HG02759 (cell line): ENCODE data around the gene KLHL1.

ENCODE experiments used
- ATAC-seq: cut with Tn5 transposase; IDR thresholded peaks from one replicate; pipeline ENCODE4 v1.9.1; 2021; ENCODE audit warnings: mild to moderate bottlenecking, moderate library complexity; ENCODE audit not compliant: unreplicated experiment

The KLHL1 gene

GRCh38 chr13:70022646-70023045, 85.6 kb downstream of the KLHL1 start:
- no peak for ATAC-seq

DNA sequence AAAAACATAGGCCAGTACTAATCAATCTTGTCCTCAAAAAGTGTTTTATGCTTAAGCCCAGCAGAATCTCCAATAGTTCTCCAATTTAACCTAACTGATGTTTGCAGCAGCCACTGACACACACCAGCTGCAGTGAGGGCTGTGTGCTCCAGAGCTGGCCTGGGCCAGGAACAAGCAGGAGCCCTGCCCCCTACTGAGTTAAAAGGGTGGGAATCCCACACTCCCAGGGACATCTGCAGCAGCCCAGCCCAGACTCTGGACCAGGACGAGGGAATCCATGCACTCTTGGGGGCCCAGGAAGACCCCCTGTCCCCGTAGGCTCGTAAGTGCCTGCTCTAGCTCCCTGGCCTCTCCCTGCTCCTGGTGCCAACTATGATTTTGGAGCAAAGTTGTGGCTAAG, 92.1 kb downstream of the KLHL1 start:
- no peak for ATAC-seq

GRCh38 chr13:70014337-70014736, 93.9 kb downstream of the KLHL1 start:
- no peak for ATAC-seq

DNA sequence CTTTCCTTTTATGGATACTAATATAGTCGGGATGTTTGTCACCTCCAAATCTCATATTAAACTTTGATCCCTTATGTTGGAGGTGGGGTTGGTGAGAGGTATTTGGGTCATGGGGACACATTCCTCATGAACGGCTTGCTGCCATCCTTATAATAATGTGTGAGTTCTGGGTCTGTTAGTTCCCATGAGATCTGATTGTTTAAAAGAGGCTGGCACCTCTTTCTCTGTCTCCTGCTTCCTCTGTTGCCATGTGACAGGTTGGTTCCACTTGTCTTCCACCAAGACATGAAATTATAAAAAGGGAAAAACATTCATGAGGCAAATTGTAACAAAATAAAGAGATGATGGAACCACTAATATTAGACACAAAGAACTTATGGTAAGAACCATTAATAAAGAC, 108.4 kb downstream of the KLHL1 start:
- ATAC-seq = no peak

- no peak for ATAC-seq
Observed at GRCh38 chr13:69997061-69997460, 111.2 kb downstream of the KLHL1 start.

- no peak for ATAC-seq
Observed at GRCh38 chr13:69980799-69981198, 127.5 kb downstream of the KLHL1 start.

DNA sequence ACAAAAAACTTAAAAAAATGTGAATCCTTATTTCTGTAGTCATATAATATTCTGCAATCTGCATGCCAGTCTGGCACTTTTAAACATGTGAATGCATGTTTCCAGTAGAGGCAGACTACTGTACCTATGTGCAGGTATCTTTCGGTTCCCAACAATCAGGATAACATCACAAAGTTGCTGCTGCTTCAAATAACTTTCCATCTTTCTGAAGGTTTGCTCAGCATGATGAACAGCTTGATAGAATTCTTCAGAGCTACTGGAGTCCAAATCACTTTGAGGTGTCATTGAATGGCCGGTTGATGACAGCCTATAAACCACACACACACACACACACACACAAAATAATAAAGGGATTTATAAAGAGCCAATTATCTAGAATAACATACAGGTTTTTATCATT, 132.8 kb downstream of the KLHL1 start:
- no peak for ATAC-seq

- no peak for ATAC-seq
Observed at GRCh38 chr13:69970520-69970919, 137.7 kb downstream of the KLHL1 start.

- ATAC-seq = no peak
Observed at GRCh38 chr13:69959046-69959445, 149.2 kb downstream of the KLHL1 start.

DNA sequence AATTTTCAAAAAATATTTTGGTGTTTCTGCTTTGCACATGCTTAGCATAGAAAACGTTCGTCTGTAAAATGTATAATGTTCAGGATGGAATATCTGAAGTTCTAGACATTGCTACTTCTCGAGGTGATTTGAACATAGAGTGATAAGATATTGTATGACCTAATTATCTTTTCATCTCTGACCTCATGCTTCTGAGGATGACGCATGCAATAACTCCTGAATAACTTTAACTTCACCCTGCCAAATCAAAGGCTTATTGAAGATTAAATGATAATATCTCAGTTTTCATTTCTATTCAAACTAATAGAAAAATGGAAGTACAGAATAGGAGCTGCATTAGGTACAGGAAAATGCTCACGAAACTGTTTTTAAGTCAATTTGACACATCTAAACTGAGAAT, 151.4 kb downstream of the KLHL1 start:
- no peak for ATAC-seq

- no peak for ATAC-seq
Observed at GRCh38 chr13:69956349-69956748, 151.9 kb downstream of the KLHL1 start.

DNA sequence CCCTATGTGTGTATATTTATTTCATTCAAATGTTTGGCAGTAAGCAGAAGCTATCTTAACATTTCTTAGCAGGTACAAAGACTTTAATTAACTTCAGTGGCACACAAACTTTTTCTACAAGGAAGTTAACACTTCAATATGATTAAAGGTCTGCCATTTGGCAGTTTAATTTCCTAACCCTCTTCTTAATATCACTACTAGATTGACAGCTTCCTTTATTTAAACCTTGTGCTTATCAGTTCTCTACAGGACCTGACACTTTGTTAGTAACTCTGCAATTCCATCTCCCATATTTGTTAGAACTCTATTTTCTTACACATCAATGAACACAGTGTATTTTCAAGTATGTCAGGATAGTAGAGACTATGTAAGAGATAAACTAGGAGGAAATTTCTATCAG, 153.0 kb downstream of the KLHL1 start:
- no peak for ATAC-seq

DNA sequence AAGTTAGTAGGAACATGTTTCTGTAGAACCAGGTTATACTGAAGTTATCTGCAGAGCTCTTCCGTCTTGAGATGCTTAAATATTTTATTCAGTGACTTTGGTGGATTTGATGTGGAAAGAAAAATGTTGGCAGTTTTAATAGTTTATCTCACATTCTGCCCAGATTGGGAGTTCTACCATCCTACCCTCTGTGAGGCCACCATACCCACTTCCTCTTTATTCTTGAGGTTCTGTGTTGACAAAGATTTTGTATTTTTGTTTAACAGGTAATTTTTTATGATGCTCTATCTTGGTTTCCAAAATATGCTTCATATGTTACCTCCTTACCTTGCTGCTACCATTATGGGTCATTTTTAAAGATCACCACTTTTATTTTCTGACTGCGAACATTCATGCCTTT, 156.8 kb downstream of the KLHL1 start:
- ATAC-seq = no peak

- no peak for ATAC-seq
Observed at GRCh38 chr13:69950160-69950559, 158.1 kb downstream of the KLHL1 start.

GRCh38 chr13:69948016-69948415, 160.2 kb downstream of the KLHL1 start:
- ATAC-seq = peak; percentile 100

GRCh38 chr13:69947582-69947981, 160.7 kb downstream of the KLHL1 start:
- peak; percentile 28 for ATAC-seq

DNA sequence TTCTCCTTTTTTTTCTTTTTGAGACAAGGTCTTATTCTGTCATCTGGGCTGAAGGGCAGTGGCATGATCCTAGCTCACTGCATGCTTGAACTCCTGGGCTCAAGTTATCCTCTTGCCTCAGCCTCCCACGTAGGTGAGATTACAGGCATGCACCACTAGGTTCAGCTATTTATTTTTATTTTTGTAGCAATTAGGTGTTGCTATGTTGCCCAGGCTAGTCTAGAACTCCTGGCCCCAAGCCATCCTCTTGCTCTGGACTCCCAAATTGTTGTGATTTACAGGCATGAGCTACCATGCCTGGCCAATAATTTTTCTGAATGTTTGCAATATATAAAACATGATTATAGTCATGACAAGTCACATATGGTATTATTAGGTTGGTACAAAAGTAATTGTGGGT, 161.7 kb downstream of the KLHL1 start:
- no peak for ATAC-seq

DNA sequence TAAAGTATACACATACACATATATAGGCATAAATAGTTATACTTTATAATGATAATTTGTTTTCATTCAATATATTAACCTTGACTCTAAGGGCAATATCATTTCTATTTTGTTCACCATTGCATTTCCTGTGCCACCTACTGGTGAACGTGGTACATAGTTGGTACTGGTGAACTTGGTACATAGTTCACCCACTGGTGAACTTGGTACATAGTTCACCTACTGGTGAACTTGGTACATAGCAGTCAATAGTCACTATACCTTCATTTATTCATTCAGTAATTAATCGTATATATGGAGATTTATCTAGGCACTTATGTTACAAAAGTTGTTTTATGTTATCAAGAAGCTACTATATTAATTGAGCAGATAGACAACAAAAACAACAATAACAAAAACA, 173.2 kb downstream of the KLHL1 start:
- peak; percentile 100 for ATAC-seq

DNA sequence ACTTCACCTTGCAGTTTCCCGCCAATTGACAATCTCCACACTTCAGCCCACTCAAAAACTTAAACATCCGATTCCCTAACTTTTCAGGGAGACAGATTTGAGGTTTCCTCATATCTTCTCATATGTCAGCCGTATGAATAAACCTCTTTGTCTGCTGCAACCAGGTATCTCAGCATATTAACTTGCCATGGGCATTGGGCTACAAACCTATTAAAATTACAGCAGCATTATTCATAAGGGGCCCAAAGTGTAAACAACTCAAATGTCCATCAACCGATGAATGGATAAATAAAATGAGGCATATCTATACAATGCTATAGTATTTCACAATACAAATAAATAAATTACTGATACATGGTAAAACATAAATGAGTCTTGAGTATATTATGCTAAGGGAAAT, 180.0 kb downstream of the KLHL1 start:
- ATAC-seq = no peak

DNA sequence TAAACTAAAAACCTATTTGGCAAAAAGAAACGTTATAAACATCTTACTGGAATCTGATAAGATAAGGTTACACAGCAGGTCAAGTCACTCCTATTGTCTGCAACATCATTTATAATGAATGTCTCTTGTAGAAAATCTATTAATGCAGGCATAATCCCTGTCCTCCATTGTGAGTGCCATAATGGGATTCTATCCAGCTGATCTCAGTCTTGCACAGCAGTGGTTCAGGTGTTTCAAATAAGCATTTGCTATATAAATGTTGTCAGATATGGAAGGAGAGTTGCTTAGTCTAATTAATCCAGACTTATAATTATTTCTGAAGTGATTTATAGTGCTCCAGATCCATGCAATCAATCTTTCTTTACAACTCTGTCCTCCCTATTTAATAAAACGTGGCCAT, 187.1 kb downstream of the KLHL1 start:
- no peak for ATAC-seq

GRCh38 chr13:69912630-69913029, 195.6 kb downstream of the KLHL1 start:
- ATAC-seq = no peak

DNA sequence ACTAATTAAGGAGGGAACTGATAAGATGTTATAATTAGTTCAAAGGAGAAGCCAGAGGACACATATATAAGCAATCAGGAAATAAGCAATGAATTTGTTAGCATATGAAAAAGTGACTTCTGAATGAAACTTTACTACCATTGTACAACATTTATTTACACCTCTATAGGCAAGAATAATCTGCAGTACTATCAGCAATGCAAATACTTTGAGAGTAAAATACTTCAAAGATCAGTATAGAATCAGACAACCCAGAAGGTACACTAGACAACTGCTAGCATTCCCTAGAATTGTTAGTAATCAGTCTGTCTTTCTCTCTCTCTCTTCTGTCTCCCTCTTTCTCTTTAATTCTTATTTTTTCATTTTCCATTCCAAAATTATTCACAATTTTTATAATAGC, 197.5 kb downstream of the KLHL1 start:
- no peak for ATAC-seq

- ATAC-seq = no peak
Observed at GRCh38 chr13:69904784-69905183, 203.5 kb downstream of the KLHL1 start.

DNA sequence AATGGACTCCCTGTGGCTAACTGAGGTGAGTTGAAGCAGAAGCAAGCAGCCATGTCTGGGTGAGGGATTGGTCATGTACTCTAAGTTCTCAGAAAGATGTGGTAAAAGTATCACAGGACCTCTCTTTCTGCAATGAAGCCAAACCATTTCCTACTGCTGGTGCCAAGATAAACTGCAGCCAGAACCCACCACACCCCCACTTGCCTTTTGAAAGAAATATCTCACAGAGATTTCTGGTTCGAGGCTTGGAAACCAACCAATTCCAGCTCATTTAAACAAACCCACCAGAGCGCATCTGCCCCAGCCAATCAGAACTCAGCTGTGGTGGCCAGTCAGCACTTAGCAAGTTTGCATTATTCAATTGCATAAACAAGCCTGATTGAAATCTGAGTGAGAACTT, 205.2 kb downstream of the KLHL1 start:
- ATAC-seq = no peak
